Measurements from ENCODE around the gene SNX5. TPM values are rescaled to one million over a fixed set of nuclear protein-coding genes. Genes with fewer than 3 reads are reported as not detected.

SNX5 gene
- total RNA-seq (2016; rRNA removed; fragmentation: Illumina TruSeq; extraction: Trizol) (1,040 and 1,306 TPM in 2 replicates), polyA plus RNA-seq (2011; rRNA removed) (448 and 664 TPM in 2 replicates), polyA minus RNA-seq (2011; rRNA and poly(A)+ RNA removed; ENCODE audit: low replicate concordance) (79.2 and 575 TPM in 2 replicates), Bru-seq, nascent RNA (percentile 100 among the genes with signal in this experiment), BruChase-seq, experiment 1, labeled RNA remaining after a 6-hour chase (percentile 99 among the genes with signal in this experiment), BruChase-seq, experiment 2, labeled RNA remaining after a 2-hour chase (percentile 100 among the genes with signal in this experiment)
- 667 and 747 TPM in 2 replicates for total RNA-seq (2016; cell fraction: cytosol; rRNA removed; fragmentation: Illumina TruSeq; extraction: Trizol; ENCODE audit: low read depth)
- 1,050 and 1,299 TPM in 2 replicates for total RNA-seq (2016; cell fraction: insoluble cytoplasmic fraction; rRNA removed; fragmentation: Illumina TruSeq; extraction: Trizol)
- total RNA-seq (2016; cell fraction: membrane; rRNA removed; fragmentation: Illumina TruSeq; extraction: Trizol): 1,275 and 1,485 TPM in 2 replicates
- total RNA-seq (2016; cell fraction: nucleus; rRNA removed; fragmentation: Illumina TruSeq; extraction: Trizol): 908 and 989 TPM in 2 replicates
- 385 and 413 TPM in 2 replicates for polyA plus RNA-seq (2011; cell fraction: cytosol; rRNA removed)
- 462 and 532 TPM in 2 replicates for polyA plus RNA-seq (2011; cell fraction: nucleus; rRNA removed)
- polyA plus RNA-seq (2012): 554 and 823 TPM in 2 replicates
- 567 and 609 TPM in 2 replicates for polyA plus RNA-seq (2016; cell fraction: cytosol; fragmentation: Illumina TruSeq; extraction: Trizol; ENCODE audit: low read depth)
- polyA plus RNA-seq (2016; cell fraction: insoluble cytoplasmic fraction; fragmentation: Illumina TruSeq; extraction: Trizol; ENCODE audit: low read depth): 1,268 and 1,299 TPM in 2 replicates
- 1,062 and 1,196 TPM in 2 replicates for polyA plus RNA-seq (2016; cell fraction: membrane; fragmentation: Illumina TruSeq; extraction: Trizol; ENCODE audit: low read depth)
- polyA plus RNA-seq (2016; cell fraction: nucleus; fragmentation: Illumina TruSeq; extraction: Trizol; ENCODE audit: insufficient read depth, low read depth): 1,466 and 1,524 TPM in 2 replicates
- 326 and 349 TPM in 2 replicates for polyA minus RNA-seq (2011; cell fraction: cytosol; rRNA and poly(A)+ RNA removed)
- polyA minus RNA-seq (2011; cell fraction: nucleus; rRNA and poly(A)+ RNA removed): 855 and 898 TPM in 2 replicates
- long read RNA-seq, experiment 1, transcript SNX5-201 (13 exons, 2,270 nt): major isoform, 110 of 394 reads
- long read RNA-seq, experiment 1, transcript SNX5-202 (14 exons, 2,288 nt): minor isoform, 103 of 394 reads
- long read RNA-seq, experiment 1, transcript SNX5-217 (1 exons, 1,087 nt): minor isoform, 6 of 394 reads
- long read RNA-seq, experiment 1, transcript SNX5-214 (13 exons, 2,025 nt): minor isoform, 15 of 394 reads
- long read RNA-seq, experiment 1, partial matches to known transcripts: 69 of 394 reads
- long read RNA-seq, experiment 1, other reads (novel, unspliced or antisense): 81 of 394 reads
- long read RNA-seq, experiment 2, transcript SNX5-218 (1 exons, 3,931 nt): minor isoform, 161 of 1,438 reads
- long read RNA-seq, experiment 2, transcript SNX5-201 (13 exons, 2,270 nt): major isoform, 412 of 1,438 reads
- long read RNA-seq, experiment 2, transcript SNX5-217 (1 exons, 1,087 nt): minor isoform, 78 of 1,438 reads
- long read RNA-seq, experiment 2, transcript SNX5-202 (14 exons, 2,288 nt): minor isoform, 123 of 1,438 reads
- long read RNA-seq, experiment 2, partial matches to known transcripts: 246 of 1,438 reads
- long read RNA-seq, experiment 2, other reads (novel, unspliced or antisense): 326 of 1,438 reads

DNA sequence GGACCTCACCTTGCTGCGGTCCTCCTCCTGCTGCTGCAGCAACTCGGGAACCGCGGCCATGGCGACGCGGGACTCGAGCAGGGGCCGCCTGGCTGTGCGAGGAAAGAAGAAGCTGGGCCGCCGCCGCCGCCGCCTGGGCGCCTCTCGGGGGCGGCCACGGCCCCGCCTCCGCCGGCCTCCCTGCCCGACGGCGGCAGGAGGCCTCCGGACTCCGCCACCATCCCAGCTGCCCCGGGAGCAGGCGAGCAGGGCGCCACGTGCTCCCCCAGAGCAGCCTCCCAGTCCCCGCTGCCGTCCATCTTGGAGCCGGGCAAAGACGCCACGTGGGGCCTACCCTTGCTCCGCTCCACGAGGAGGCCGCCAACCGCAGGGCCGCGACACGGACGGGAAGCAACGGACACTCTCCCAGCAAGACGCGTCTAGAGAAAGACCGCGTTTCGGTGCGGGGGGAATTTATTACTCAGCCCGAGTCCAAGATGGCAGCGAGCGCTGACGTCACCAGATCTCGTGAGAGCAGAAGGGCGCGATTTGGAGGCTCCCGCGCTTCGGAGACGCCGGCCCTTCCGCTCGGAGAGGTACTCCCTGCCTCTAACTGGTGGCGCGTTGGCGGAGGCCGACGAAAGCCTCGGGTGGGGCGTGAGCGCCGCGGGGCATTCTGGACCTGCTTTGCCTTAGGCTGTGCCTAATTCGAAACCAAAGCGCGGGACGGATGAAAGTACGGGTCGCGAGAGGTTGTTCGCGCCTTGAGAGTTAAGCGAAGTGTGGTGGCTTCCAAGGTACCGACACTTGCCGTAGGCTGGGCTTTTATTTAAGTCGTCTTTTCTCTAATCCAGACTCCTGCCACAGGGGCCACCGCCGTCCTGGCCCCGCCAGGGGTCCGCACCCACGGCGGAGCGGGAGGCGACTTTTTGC is at the start of gene SNX5, which contains the start of gene MGME1:
Gene SNX5, minus strand, starts transcription at position 429 of the 912 bp plus-strand sequence. Its CDS starts 369 bp downstream, at position 60.
Gene MGME1, plus strand, starts transcription at position 653 of the 912 bp plus-strand sequence. CDS start 842 bp downstream, outside the sequence.
- Histone ChIP-seq H3K36me3 (replicated peaks in 1 of 2; ENCODE audit: control insufficient read depth in 1 of 2, insufficient read depth in 2 of 2, low read length in 2 of 2) (peaks cover 0 to 3% of the 10 kb centered on the region in 2 experiments; a peak in 3 of 5 replicates), H3K4me1 (ENCODE audit: insufficient read depth, low read length) (peaks cover 52% of the 10 kb centered on the region), H3K4me2 (ENCODE audit: low read depth, low read length) (peak within 1 kb of the TSS; percentile 95), H3K4me3 (replicated peaks in 1 of 3; ENCODE audit: insufficient read depth in 1 of 3, low read depth in 2 of 3, low read length in 3 of 3) (peak within 1 kb of the TSS; percentile 89 to 95 (median 89)), H3K9ac (ENCODE audit: insufficient read depth, low read depth, low read length) (peak within 1 kb of the TSS; percentile 99), H3K9me3 (ENCODE audit: low read length) (no peaks in the 10 kb centered on the region), H4K20me1 (ENCODE audit: insufficient read depth, low read length) (peaks cover 37% of the 10 kb centered on the region), H3K27ac (ENCODE audit: extremely low read length, insufficient read depth, low read length) (peak within 1 kb of the TSS; percentile 97), H3K79me2 (ENCODE audit: insufficient read depth, low read length) (peaks cover 97% of the 10 kb centered on the region), H3K27me3 (ENCODE audit: control insufficient read depth in 1 of 2, insufficient read depth in 2 of 2, low read length in 2 of 2) (no peaks in the 10 kb centered on the region; a peak in 1 of 5 replicates), H2AFZ (ENCODE audit: low read length) (no peak within 1 kb of the TSS)
- under 1% methylated on average over 44 of the region's 96 CpGs for WGBS (ENCODE audit: low lambda C conversion rate)
- no TSS peak for BruUV-seq (replicated peaks)
- intact Hi-C loops (cut with micrococcal nuclease; ENCODE audit: unreplicated experiment): loop anchor here (1.0 to 10.0 kb wide), 3 partner anchors 9 to 306 kb away; no protein-coding TSS in a partner anchor
- DNase-seq (ENCODE audit: low spot score): peak; percentile 100
- peak; percentile 93 for ATAC-seq
- ChIA-PET POLR2A (interaction anchor here (0.8 to 7.3 kb wide), 13 partner anchors 10 to 399 kb away, joined by 3 to 114 read pairs (median 4); partner anchors contain the start of genes DSTN, KAT14, PET117 and RRBP1), CTCF (ENCODE audit: low intra/inter-chr PET ratio, low total read pairs) (no interaction called here)
- FAIRE-seq: peak; percentile 82
- in situ Hi-C loops (cut with HindIII; ENCODE audit: extremely low pct_ligation_motif_present, low pct_unique_long_range_greater_than_20kb): no loop called here
- peak; percentile 86; the same call in 1 of the 2 replicates for TF ChIP-seq ZBTB20 (CRISPR knock-in tag; IDR thresholded peaks at IDR 0.05; ENCODE audit: borderline replicate concordance, low read depth)
- TF ChIP-seq ZNF674 (CRISPR knock-in tag; IDR thresholded peaks at IDR 0.05; ENCODE audit: low read depth): peak; percentile 61
- peak; percentile 99 for TF ChIP-seq ZMYM4 (CRISPR knock-in tag; IDR thresholded peaks at IDR 0.05)
- TF ChIP-seq, protein P1, sequence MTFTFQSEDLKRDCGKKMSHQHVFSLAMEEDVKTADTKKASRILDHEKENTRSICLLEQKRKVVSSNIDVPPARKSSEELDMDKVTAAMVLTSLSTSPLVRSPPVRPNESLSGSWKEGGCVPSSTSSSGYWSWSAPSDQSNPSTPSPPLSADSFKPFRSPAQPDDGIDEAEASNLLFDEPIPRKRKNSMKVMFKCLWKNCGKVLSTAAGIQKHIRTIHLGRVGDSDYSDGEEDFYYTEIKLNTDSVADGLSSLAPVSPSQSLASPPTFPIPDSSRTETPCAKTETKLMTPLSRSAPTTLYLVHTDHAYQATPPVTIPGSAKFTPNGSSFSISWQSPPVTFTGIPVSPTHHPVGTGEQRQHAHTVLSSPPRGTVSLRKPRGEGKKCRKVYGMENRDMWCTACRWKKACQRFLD (CRISPR knock-in tag; IDR thresholded peaks at IDR 0.05; ENCODE audit: borderline replicate concordance): peak; percentile 94
- TF ChIP-seq ZNF850 (CRISPR knock-in tag; conservative IDR thresholded peaks at IDR 0.05): 0 out of 2 replicates have a peak, but pooled peaks have one; percentile 20
- TF ChIP-seq ZNF724P (CRISPR knock-in tag; IDR thresholded peaks at IDR 0.05; ENCODE audit: borderline replicate concordance): peak; percentile 96
- TF ChIP-seq, protein P2, sequence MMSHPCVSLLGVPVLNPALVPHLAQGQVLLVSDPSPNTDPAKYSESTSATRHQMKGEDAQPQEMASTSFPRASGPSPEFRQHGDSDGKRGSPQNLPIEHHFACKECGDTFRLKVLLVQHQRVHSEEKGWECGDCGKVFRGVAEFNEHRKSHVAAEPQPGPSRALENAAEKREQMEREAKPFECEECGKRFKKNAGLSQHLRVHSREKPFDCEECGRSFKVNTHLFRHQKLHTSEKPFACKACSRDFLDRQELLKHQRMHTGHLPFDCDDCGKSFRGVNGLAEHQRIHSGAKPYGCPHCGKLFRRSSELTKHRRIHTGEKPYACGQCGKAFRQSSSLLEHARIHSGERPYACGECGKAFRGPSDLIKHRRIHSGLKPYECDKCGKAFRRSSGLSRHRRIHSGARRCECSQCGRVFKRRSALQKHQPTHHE (CRISPR knock-in tag; IDR thresholded peaks at IDR 0.05; ENCODE audit: borderline replicate concordance): peak; percentile 94
- TF ChIP-seq, protein P3, sequence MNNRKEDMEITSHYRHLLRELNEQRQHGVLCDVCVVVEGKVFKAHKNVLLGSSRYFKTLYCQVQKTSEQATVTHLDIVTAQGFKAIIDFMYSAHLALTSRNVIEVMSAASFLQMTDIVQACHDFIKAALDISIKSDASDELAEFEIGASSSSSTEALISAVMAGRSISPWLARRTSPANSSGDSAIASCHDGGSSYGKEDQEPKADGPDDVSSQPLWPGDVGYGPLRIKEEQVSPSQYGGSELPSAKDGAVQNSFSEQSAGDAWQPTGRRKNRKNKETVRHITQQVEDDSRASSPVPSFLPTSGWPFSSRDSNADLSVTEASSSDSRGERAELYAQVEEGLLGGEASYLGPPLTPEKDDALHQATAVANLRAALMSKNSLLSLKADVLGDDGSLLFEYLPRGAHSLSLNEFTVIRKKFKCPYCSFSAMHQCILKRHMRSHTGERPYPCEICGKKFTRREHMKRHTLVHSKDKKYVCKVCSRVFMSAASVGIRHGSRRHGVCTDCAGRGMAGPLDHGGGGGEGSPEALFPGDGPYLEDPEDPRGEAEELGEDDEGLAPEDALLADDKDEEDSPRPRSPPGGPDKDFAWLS (CRISPR knock-in tag; IDR thresholded peaks at IDR 0.05; ENCODE audit: borderline replicate concordance): no peak
- peak; percentile 99 for TF ChIP-seq ZC3H13 (CRISPR knock-in tag; IDR thresholded peaks at IDR 0.05)
- TF ChIP-seq ZNF773 (CRISPR knock-in tag; IDR thresholded peaks at IDR 0.05; ENCODE audit: borderline replicate concordance): peak; percentile 70; the same call in 1 of the 2 replicates
